Neural cell (in vitro differentiated cells): Measurements from ENCODE around the gene NFIB. TPM values are rescaled to one million over a fixed set of nuclear protein-coding genes. Genes with fewer than 3 reads are reported as not detected.

ENCODE experiments used
- H2AFZ ChIP-seq: fragments of 200-600, 300-800 bp; sonication (generic), shearing (Covaris generic); 2 replicates; pipeline ENCODE4 v1.6.0; 2014; ENCODE audit warnings: low read depth, mild to moderate bottlenecking, antibody characterized with exemption, low read length, moderate library complexity
- H3F3A ChIP-seq: fragments of 200-600 bp; shearing (Covaris generic); 2 replicates; pipeline ENCODE4 v1.6.1; 2016; ENCODE audit warnings: mild to moderate bottlenecking, moderate library complexity, mixed read lengths, antibody characterized with exemption, low read length; ENCODE audit not compliant: insufficient read depth, poor library complexity, severe bottlenecking
- H3K27ac ChIP-seq: fragments of 200-600, 300-800 bp; sonication (generic), shearing (Covaris generic); 2 replicates; pipeline ENCODE4 v1.5.1; 2014; ENCODE audit warnings: mild to moderate bottlenecking, low read length, moderate library complexity
- H3K27me3 ChIP-seq: fragments of 300-800, 200-600 bp; sonication (generic), shearing (Covaris generic); 2 replicates; pipeline ENCODE4 v1.6.0; 2014; ENCODE audit warnings: mild to moderate bottlenecking, low read depth, low read length, moderate library complexity; ENCODE audit not compliant: insufficient read depth
- H3K36me3 ChIP-seq: fragments of 300-800, 200-600 bp; sonication (generic), shearing (Covaris generic); 2 replicates; pipeline ENCODE4 v1.5.1; 2014; ENCODE audit warnings: mild to moderate bottlenecking, antibody characterized with exemption, low read length, moderate library complexity; ENCODE audit not compliant: insufficient read depth
- H3K4me2 ChIP-seq: fragments of 300-800, 200-600 bp; sonication (generic), shearing (Covaris generic); 2 replicates; pipeline ENCODE4 v1.6.0; 2014; ENCODE audit warnings: mild to moderate bottlenecking, low read length
- H3K4me3 ChIP-seq: fragments of 300-800, 200-600 bp; sonication (generic), shearing (Covaris generic); 2 replicates; pipeline ENCODE4 v1.5.1; 2014; ENCODE audit warnings: mild to moderate bottlenecking, low read length, moderate library complexity
- H3K79me2 ChIP-seq: fragments of 200-600 bp; shearing (Covaris generic); replicated peaks from 2 replicates; pipeline ENCODE4 v1.6.0; 2014; ENCODE audit warnings: mild to moderate bottlenecking, low read length, moderate library complexity; ENCODE audit not compliant: insufficient read depth
- H3K9ac ChIP-seq: fragments of 300-800, 200-600 bp; sonication (generic), shearing (Covaris generic); 2 replicates; pipeline ENCODE4 v1.6.1; 2016; ENCODE audit warnings: mild to moderate bottlenecking, low read length, mixed read lengths
- H3K9me2 ChIP-seq: fragments of 200-600 bp; shearing (Covaris generic); 2 replicates; pipeline ENCODE4 v1.6.1; 2016; ENCODE audit warnings: mild to moderate bottlenecking, low read length, mixed read lengths; ENCODE audit not compliant: insufficient read depth
- H3K9me3 ChIP-seq: fragments of 200-600, 300-800 bp; sonication (generic), shearing (Covaris generic); 2 replicates; pipeline ENCODE4 v1.6.1; 2016; ENCODE audit warnings: mild to moderate bottlenecking, mixed run types, low read length, moderate library complexity, mixed read lengths
- H4K20me1 ChIP-seq: fragments of 200-600 bp; shearing (Covaris generic); 2 replicates; pipeline ENCODE4 v1.6.1; 2016; ENCODE audit warnings: mild to moderate bottlenecking, mixed run types; ENCODE audit not compliant: insufficient read depth
- CTCF ChIP-seq: fragments of 450-650 bp; IDR thresholded peaks from 2 replicates; pipeline ENCODE4 v1.5.1; 2014; ENCODE audit warnings: antibody characterized with exemption, mild to moderate bottlenecking, moderate library complexity; ENCODE audit not compliant: poor library complexity, severe bottlenecking
- EZH2 ChIP-seq: fragments of 200-600, 300-800 bp; shearing (Covaris generic), sonication (generic); IDR thresholded peaks from 2 replicates; pipeline ENCODE4 v1.6.1; 2014; ENCODE audit warnings: antibody characterized with exemption, low read length, borderline replicate concordance, mild to moderate bottlenecking; ENCODE audit not compliant: insufficient read depth, poor library complexity, severe bottlenecking
- MXI1 ChIP-seq: fragments of 450-650 bp; conservative IDR thresholded peaks from 2 replicates; pipeline ENCODE4 v1.6.1; 2014; ENCODE audit warnings: antibody characterized with exemption, mild to moderate bottlenecking; ENCODE audit not compliant: poor library complexity, severe bottlenecking
- POLR2AphosphoS5 ChIP-seq: IDR thresholded peaks from 2 replicates; pipeline ENCODE4 v1.6.1; 2012
- RAD21 ChIP-seq: fragments of 450-650 bp; conservative IDR thresholded peaks from 2 replicates; pipeline ENCODE4 v1.6.1; 2014; ENCODE audit warnings: antibody characterized with exemption, mild to moderate bottlenecking, moderate library complexity
- REST ChIP-seq: IDR thresholded peaks from 2 replicates; pipeline ENCODE4 v1.6.1; 2012; ENCODE audit warnings: borderline replicate concordance
- SMC3 ChIP-seq: fragments of 450-650 bp; conservative IDR thresholded peaks from 2 replicates; pipeline ENCODE4 v1.6.1; 2014; ENCODE audit warnings: antibody characterized with exemption, mild to moderate bottlenecking, moderate library complexity; ENCODE audit not compliant: poor library complexity
- TAF1 ChIP-seq: IDR thresholded peaks from 2 replicates; pipeline ENCODE4 v1.6.1; 2012; ENCODE audit warnings: low read depth
- polyA plus RNA-seq: library from polyadenylated mRNA; depleted of rRNA; stranded (reverse); fragments of >200 nt; gene quantifications from 2 replicates; pipeline ENCODE4 v1.2.3, GENCODE V29; 2014

The NFIB gene
- polyA plus RNA-seq, 1 donor from 2014 or later: 0.73 TPM

GRCh38 chr9:14344941-14345353 lies 31.0 kb upstream of the NFIB start:
- Histone ChIP-seq H3K9me2 (no peaks in the 10 kb centered on the region), H3K4me3 (no peak overlapping the region), H3F3A (no peaks in the 10 kb centered on the region), H3K4me2 (no peak overlapping the region), H3K9ac (no peak overlapping the region), H4K20me1 (no peaks in the 10 kb centered on the region), H3K27ac (no peak overlapping the region), H3K79me2 (no peaks in the 10 kb centered on the region), H3K27me3 (peaks cover 85% of the 10 kb centered on the region), H3K9me3 (no peaks in the 10 kb centered on the region), H2AFZ (no peak overlapping the region), H3K36me3 (no peaks in the 10 kb centered on the region)
- TF ChIP-seq POLR2AphosphoS5 (no peak), MXI1 (no peak), SMC3 (no peak), REST (no peak), RAD21 (no peak), TAF1 (no peak), EZH2 (no peak), CTCF (no peak)

DNA sequence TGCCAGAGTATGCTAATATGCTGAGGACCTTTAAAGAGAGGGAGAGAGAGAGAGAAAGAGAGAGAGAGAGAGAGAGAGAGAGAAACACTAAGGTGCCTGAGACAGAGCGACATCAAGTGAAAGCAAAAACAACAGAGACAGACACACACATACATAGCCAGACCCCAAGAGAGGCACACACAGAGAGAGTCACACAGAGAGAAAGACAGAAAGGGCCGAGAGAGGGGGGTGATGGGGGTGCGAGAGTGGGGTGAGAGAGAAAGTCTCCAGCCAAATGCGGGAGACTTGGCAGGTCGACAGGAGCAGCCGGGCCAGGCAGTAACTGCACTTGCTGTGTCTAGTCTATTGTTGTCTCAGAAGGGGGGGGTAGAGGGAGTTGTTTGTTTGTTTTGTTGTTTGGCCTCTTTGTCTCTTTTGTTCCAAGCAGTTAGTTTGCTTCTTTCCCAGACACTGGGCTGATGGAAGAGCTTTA lies 30.1 kb upstream of the NFIB start:
- H3K36me3 ChIP-seq: no peaks in the 10 kb centered on the region
- H2AFZ ChIP-seq: no peak overlapping the region
- H3K27ac ChIP-seq: no peak overlapping the region
- peaks cover 76% of the 10 kb centered on the region for H3K27me3 ChIP-seq
- no peaks in the 10 kb centered on the region for H3K79me2 ChIP-seq
- H4K20me1 ChIP-seq: no peaks in the 10 kb centered on the region
- no peak overlapping the region for H3K9ac ChIP-seq
- H3K9me3 ChIP-seq: no peaks in the 10 kb centered on the region
- no peaks in the 10 kb centered on the region for H3F3A ChIP-seq
- TF ChIP-seq CTCF (no peak), RAD21 (no peak)
- no peaks in the 10 kb centered on the region for H3K9me2 ChIP-seq
- no peak overlapping the region for H3K4me2 ChIP-seq
- no peak overlapping the region for H3K4me3 ChIP-seq
